Hematopoietic multipotent progenitor cell treated with erythropoietin and hydrocortisone succinate and interleukin-3 and kit ligand, for 8 days (in vitro differentiated cells): ENCODE measurements around the gene EDNRB.
"Not testable (repeated sequence)": the region's sequence is repeated elsewhere in the genome, so short reads cannot be mapped to it uniquely, and the experiment has no call there.

Source experiments
- DNase-seq: peaks from one replicate; pipeline ENCODE4 v3.0.0-alpha.2; 2015

EDNRB gene

GRCh38 chr13:77894743-77895142 is 23.9 kb downstream of the EDNRB start:
- no peak for DNase-seq

DNA sequence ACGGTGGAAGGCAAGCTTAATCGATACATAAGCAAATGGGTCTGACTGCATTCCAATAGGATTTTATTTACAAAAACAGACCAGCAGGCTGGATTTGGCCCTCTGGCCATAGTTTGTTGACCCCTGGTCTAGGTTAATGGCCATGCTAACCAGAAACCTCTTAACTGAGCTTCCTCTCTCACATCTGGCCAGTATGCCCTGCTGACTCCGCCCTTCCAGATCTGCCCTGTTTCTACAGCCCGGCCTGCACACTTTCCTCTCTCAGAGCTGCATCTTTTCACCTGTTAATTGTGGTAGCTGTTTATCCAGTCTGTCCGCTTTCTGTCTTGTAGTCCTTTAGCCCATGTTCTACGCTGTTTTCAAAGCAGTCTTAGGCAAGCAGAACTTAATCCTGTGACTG is 25.6 kb downstream of the EDNRB start:
- DNase-seq: no peak

- DNase-seq: no peak
Measured at GRCh38 chr13:77892491-77892890, 26.1 kb downstream of the EDNRB start.

GRCh38 chr13:77891486-77891885 is 27.1 kb downstream of the EDNRB start:
- no peak for DNase-seq

- no peak for DNase-seq
Measured at GRCh38 chr13:77891041-77891440, 27.6 kb downstream of the EDNRB start.

DNA sequence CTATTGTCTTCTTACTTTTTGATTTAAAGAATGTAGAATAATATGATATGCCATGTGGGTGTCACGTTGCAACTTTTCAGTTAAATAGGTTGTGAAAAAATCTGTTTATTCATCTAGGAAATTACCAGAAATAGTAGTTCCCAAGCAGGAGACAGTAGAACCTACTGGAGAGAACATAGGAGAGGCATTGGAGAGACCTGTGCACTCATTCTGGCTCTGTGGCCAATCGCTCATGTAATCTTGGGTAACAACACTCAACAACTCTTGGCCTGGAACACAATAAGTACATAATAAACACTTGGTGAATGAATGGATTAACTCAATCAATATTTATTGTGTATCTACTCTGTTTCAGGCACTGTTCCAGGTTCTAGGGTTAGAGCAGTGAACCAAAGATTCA is 35.3 kb downstream of the EDNRB start:
- DNase-seq: no peak

- DNase-seq: no peak
Measured at GRCh38 chr13:77878190-77878589, 40.4 kb downstream of the EDNRB start.

DNA sequence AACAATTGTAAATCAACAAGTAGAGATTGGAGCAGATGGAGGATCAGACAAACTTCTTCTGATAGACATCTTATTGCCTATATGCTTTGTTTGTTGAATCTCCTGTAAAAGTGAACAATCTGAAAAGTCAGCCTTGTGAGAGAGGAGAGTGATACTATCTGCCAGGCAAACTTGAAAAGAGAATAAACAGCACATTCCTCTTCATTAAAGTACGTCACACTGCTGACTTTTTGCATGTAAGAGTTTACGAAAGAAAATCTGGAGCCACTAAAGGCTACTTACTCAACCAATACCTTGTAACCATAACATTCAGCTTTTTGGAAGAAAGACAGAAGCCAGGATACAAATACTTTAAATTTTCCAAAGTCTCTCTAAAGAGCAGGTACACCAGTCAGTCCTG is 42.5 kb downstream of the EDNRB start:
- no peak for DNase-seq

DNA sequence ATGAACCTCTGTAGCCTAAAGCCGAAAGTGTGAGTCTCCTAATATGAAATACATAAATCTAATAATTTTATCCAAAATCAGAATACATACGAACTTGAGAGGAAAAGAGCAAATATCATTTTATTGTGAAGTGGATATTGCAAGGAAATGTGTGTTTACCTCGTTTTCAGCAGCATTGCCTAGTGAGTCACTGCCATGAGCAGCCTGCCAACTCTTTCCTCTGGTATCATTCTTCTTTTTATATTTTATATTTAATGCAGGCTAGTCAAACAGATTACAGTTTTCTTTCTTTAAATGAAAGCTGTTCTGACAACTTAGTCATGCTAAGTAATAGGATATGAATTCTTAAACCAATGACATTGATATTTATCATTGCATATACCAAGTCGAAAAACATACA is 44.2 kb downstream of the EDNRB start:
- DNase-seq: no peak

DNA sequence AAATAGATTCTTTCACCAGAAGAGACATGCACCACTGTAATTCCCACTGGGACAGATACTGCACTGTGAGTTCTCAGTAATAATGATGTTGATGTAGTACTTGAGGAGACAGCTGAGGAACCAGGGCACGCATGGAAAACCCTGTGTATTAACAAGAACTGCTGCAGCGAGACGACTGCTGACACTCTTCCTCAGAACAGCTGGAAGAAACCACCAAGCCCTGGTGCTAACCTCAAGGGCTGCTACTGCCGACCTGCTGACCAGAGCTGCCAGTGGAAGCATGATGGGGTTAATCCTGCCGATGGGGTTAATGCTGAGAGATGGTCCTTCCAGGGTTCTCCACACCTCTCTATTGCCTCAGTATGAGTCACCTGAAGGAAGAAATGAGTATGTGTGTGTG is 45.6 kb downstream of the EDNRB start:
- DNase-seq: no peak

- DNase-seq: no peak
Measured at GRCh38 chr13:77871596-77871995, 47.0 kb downstream of the EDNRB start.

DNA sequence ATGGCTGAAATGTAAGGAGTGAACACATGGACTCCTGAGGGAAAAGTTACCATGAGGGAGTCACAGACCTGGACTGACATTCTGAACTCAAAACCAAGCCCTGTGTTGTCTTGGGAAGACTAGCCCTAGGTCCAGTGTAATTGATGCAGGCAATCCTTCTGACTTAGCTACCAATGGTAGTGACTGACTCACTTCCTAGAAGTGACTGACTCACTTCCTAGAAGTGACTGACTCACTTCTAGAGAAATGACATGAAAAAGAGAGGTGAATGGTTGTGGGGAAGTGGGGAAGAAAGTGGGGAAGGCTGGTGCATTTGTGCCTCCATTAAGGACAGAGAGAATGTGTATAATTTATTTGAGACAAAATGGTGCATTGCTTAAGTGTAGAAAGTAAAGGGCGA is 49.9 kb downstream of the EDNRB start:
- DNase-seq: no peak

DNA sequence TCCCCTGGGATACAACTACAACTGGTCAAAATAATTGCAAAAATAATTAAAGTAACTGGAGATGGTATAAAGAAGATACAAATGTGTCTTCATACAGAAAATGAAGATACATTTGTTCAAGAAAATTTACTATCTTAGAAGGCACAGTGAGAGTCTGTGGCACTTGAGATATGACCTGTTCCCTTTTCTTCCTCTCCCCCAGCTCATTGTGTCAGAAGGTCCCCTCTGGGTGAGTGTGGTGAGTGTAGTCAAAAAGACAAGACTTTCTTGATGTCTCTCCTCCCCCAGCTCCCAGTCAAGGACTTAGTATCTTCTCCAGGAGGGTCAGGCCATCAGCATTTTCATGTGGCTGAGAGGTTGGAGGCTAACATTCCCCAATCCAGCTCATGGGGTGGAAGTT is 51.7 kb downstream of the EDNRB start:
- no peak for DNase-seq

- DNase-seq: no peak
Measured at GRCh38 chr13:77865622-77866021, 53.0 kb downstream of the EDNRB start.

- DNase-seq: no peak
Measured at GRCh38 chr13:77863144-77863543, 55.5 kb downstream of the EDNRB start.

GRCh38 chr13:77861741-77862140 is 56.9 kb downstream of the EDNRB start:
- DNase-seq: peak; percentile 6

DNA sequence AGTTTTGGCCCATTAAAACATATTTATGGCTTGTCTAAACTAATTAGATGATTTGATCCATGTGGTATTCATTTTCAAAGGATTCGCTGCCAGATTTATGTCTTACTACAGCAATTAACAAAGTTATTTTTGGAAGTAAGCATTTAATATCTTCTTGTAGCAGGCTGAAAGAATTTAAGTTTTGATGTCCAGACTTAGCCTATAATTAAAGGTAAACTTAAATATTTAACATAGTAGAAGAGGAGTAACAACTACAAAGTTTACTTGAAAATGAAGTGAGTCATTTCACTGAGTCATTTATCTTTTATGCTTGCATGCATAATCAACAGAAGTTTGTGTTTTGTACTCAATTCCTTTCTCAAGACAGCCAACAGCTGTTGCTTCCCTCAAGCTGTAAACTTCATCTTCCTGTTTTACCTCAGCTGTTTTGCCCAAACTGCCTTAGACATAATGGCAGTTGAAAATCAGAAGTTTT is 58.1 kb downstream of the EDNRB start:
- DNase-seq: peak; percentile 8

DNA sequence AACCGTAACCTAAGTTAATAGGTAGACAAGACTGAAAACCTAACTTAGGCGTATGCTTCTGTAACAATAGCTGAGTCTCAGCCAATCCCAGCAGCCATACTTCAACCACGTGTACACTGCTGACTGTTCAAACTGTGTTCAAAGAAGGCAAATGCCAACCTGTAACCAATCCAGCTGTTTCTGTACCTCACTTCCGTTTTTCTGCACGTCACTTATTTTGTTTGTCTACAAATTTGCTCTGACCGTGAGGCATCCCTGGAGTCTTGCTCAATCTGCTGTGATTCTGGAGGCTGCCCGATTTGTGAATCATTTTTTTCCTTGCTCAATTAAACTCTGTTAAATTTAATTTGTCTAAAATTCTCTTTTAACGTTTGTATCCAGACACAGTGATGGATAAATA is 59.2 kb downstream of the EDNRB start:
- no peak for DNase-seq

- no peak for DNase-seq
Measured at GRCh38 chr13:77857531-77858209, 61.0 kb downstream of the EDNRB start.

DNA sequence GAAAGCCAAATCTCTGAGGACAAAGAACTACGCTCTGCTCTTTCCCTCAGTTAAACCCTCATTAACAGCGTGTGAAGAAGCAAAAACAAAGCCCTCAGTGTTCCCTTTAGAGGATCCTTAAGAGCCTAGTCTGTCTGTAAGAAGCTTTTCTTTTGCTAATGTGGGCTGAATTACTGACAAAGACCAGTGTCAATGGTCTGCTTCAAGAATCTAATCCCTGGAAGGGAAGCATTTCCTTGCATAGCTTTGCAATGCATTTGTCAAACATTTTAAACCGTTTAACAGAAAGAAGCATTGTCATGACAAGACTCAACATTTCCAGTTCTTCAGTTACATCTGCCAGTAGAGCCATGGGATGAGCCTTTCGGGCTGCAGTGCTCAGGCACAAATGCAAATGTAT is 64.9 kb downstream of the EDNRB start:
- no peak for DNase-seq

DNA sequence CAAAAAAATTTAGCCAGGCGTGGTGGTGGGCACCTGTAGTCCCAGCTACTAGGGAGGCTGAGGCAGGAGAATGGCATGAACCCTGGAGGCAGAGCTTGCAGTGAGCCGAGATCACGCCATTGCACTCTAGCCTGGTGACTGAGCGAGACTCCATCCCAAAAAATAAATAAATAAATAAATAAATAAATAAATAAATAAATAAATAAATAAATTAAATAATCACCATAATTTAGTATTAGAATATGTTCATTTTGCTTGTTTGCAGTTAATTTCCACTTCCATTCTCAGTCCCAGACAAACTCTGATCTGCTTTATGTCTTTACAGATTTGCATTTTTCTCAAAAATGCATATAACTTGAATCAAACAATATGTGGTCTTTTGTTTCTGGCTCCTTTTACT is 70.6 kb downstream of the EDNRB start:
- not testable (repeated sequence) for DNase-seq

GRCh38 chr13:77846173-77846572 is 72.5 kb downstream of the EDNRB start:
- no peak for DNase-seq
